ENCODE data around the gene ZNF341. TPM values are rescaled to one million over a fixed set of nuclear protein-coding genes. Genes with fewer than 3 reads are reported as not detected.

The ZNF341 gene
- total RNA-seq, 1 donor from 2014 or later, result 2.8 TPM

GRCh38 chr20:33704197-33704924, 27.4 kb upstream of the ZNF341 start:
- no peak overlapping the region for H3K27ac Mint-ChIP-seq (ENCODE audit: unreplicated experiment)
- H3K27me3 Mint-ChIP-seq (ENCODE audit: low read depth), result no peaks in the 10 kb centered on the region
- H3K4me1 Mint-ChIP-seq (ENCODE audit: low read depth), result no peaks in the 10 kb centered on the region
- no peaks in the 10 kb centered on the region for H3K36me3 Mint-ChIP-seq (ENCODE audit: low read depth)
- H3K4me3 Mint-ChIP-seq (ENCODE audit: unreplicated experiment), result no peak overlapping the region
- no peaks in the 10 kb centered on the region for H3K9me3 Mint-ChIP-seq (ENCODE audit: low read depth)
- DNase-seq (ENCODE audit: low spot score), result no peak
- TF ChIP-seq CTCF (IDR thresholded peaks at IDR 0.05), result no peak

DNA sequence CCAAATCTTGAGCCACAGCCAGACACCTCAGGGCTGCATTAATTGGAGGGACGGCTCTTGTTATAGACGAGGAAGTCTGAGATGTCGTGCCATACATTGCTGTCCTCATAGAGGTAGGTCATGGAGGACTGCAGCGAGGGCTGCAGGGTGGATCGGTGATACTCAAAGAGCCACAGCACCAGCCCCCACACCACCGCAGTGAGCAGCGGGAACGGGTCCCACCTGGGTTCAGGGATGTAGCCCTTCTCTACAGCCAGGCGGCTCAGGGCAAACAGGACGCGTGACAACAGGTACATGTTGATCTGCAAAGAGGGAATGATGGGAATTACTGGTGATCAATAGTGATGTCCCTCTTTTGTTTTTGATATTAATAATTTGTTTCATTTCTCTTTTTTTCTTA, 24.1 kb upstream of the ZNF341 start:
- Mint-ChIP-seq H3K27ac (ENCODE audit: unreplicated experiment) (no peak overlapping the region), H3K4me1 (ENCODE audit: low read depth) (no peaks in the 10 kb centered on the region), H3K36me3 (ENCODE audit: low read depth) (peaks cover 2% of the 10 kb centered on the region), H3K4me3 (ENCODE audit: unreplicated experiment) (no peak overlapping the region), H3K27me3 (ENCODE audit: low read depth) (no peaks in the 10 kb centered on the region), H3K9me3 (ENCODE audit: low read depth) (no peaks in the 10 kb centered on the region)
- no peak for TF ChIP-seq CTCF (IDR thresholded peaks at IDR 0.05)
- DNase-seq (ENCODE audit: low spot score), result no peak

- Mint-ChIP-seq H3K4me1 (ENCODE audit: low read depth) (no peaks in the 10 kb centered on the region), H3K27ac (ENCODE audit: unreplicated experiment) (no peak overlapping the region), H3K27me3 (ENCODE audit: low read depth) (no peaks in the 10 kb centered on the region), H3K36me3 (ENCODE audit: low read depth) (peaks cover 5% of the 10 kb centered on the region), H3K9me3 (ENCODE audit: low read depth) (no peaks in the 10 kb centered on the region), H3K4me3 (ENCODE audit: unreplicated experiment) (no peak overlapping the region)
- no peak for DNase-seq (ENCODE audit: low spot score)
- TF ChIP-seq CTCF (IDR thresholded peaks at IDR 0.05), result no peak
Observed at GRCh38 chr20:33709398-33709797, 22.4 kb upstream of the ZNF341 start.

GRCh38 chr20:33709905-33710541, 21.8 kb upstream of the ZNF341 start:
- peaks cover 5% of the 10 kb centered on the region for H3K36me3 Mint-ChIP-seq (ENCODE audit: low read depth)

More at GRCh38 chr20:33709905-33710541, 21.8 kb upstream of the ZNF341 start:
- Mint-ChIP-seq H3K9me3 (ENCODE audit: low read depth) (no peaks in the 10 kb centered on the region), H3K4me3 (ENCODE audit: unreplicated experiment) (no peak overlapping the region), H3K4me1 (ENCODE audit: low read depth) (no peaks in the 10 kb centered on the region), H3K27ac (ENCODE audit: unreplicated experiment) (no peak overlapping the region), H3K27me3 (ENCODE audit: low read depth) (no peaks in the 10 kb centered on the region)
- no peak for DNase-seq (ENCODE audit: low spot score)
- no peak for TF ChIP-seq CTCF (IDR thresholded peaks at IDR 0.05)

All from chondrocyte (in vitro differentiated cells).